Activated CD8-positive, alpha-beta T cell treated with anti-CD3 and anti-CD28 coated beads, Interleukin-2, amount 10 ng/mL, durations not matched to agents 7 days and 5 days (primary cell): ENCODE data around the gene TTC3. TPM values are rescaled to one million over a fixed set of nuclear protein-coding genes. Genes with fewer than 3 reads are reported as not detected.

Source experiments
- ATAC-seq: fragments of 150-1000 bp; cut with Tn5 transposase; one replicate; pipeline ENCODE4 v1.10.0; 2021; ENCODE audit warnings: moderate library complexity
- CTCF ChIA-PET: fragments of 350-600 bp; sonication (Branson Sonifier 250); formaldehyde crosslinking; loops from one replicate; lab custom pipeline; 2021; ENCODE audit warnings: antibody characterized with exemption; lab: Charles Lee
- POLR2A ChIA-PET: fragments of 350-600 bp; sonication (Branson Sonifier 250); formaldehyde crosslinking; loops from one replicate; lab custom pipeline; 2021; ENCODE audit warnings: antibody characterized with exemption; lab: Charles Lee
- DNase-seq: peaks from one replicate; pipeline ENCODE4 v3.0.0-alpha.2; 2020
- H3K27ac Mint-ChIP-seq: one replicate; pipeline ENCODE4 v1.8.0; 2021; ENCODE audit warnings: mild to moderate bottlenecking, mixed read lengths
- H3K27me3 Mint-ChIP-seq: one replicate; pipeline ENCODE4 v1.8.0; 2021; ENCODE audit warnings: low read depth, mixed read lengths
- H3K36me3 Mint-ChIP-seq: one replicate; pipeline ENCODE4 v1.8.0; 2021; ENCODE audit warnings: low read depth, mixed read lengths
- H3K4me1 Mint-ChIP-seq: one replicate; pipeline ENCODE4 v1.8.0; 2021; ENCODE audit warnings: low read depth, mixed read lengths
- H3K4me3 Mint-ChIP-seq: one replicate; pipeline ENCODE4 v1.8.0; 2021; ENCODE audit warnings: mild to moderate bottlenecking, mixed read lengths
- H3K9me3 Mint-ChIP-seq: one replicate; pipeline ENCODE4 v1.8.0; 2022; ENCODE audit warnings: mixed read lengths; ENCODE audit not compliant: insufficient read depth
- total RNA-seq, 2 experiments: library from RNA; stranded (reverse); gene quantifications; one replicate each; pipeline ENCODE4 v1.2.3, GENCODE V29; 2021

The TTC3 gene
- total RNA-seq, 2 experiments from 2014 or later = 48.3 to 49.5 TPM

DNA sequence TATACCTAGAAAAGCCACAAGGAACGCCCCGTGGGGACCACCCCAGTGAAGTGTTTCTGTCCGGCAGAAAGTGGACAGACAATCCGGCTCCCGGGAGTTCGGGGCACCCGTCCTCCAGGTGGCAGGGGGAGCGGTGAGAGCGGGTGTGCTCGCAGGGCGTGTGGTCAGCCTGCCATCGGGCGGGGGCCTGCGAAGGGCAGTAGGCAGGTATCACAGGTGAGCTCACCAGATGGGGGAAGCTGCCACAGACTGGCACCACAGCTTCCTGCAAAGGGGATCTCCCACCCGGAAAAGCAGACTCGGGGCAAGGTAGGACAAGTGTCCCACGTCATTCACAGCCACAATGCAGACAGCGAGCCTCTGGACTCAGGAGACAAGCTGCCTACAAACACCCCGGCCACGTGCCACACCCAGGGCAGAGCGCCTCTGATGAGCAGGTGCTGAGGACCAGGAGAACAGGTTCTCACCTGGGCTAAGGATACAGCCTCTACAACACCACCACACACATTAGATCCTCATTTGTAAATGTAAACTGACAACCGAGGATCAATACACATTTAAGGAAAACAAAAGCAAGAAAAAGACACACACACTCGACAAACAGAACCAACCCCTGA is 157.7 kb downstream of the TTC3 start:
- CTCF ChIA-PET = interaction anchor here (1.2 kb wide), 2 partner anchors 37 to 233 kb away, joined by 3 to 6 read pairs; partner anchors contain the start of gene VPS26C
- Mint-ChIP-seq H3K27ac (peak overlapping the region; percentile 13), H3K4me1 (peaks cover 30% of the 10 kb centered on the region), H3K9me3 (no peaks in the 10 kb centered on the region), H3K27me3 (no peaks in the 10 kb centered on the region), H3K4me3 (no peak overlapping the region), H3K36me3 (peaks cover 71% of the 10 kb centered on the region)
- ATAC-seq = no peak
- POLR2A ChIA-PET = interaction anchor here (0.8 to 1.6 kb wide), 2 partner anchors 14 to 36 kb away, joined by 5 to 7 read pairs; partner anchors contain the start of gene VPS26C
- DNase-seq = no peak

DNA sequence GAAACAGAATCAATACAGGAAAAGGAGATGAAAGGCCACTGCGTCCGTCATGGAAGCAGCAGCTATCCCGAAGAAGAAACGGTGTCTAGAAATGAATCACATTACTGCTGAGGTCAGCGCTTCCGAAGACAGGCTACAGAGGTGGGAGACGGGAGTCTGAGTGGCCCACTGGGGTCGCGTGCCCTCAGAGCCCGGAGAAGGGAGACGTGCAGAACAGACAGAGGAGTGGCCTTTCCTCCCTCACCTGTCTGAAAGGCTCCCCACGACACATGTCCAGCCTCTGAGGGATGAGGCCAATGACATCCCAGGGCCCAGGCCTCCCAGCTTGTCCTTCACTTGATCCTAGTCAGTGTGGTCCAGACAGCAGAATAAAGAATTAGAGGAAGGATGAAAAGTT is 158.2 kb downstream of the TTC3 start:
- DNase-seq (no peak), ATAC-seq (no peak)
- POLR2A ChIA-PET = no interaction called here
- CTCF ChIA-PET = no interaction called here
- Mint-ChIP-seq H3K4me3 (no peak overlapping the region), H3K36me3 (peaks cover 69% of the 10 kb centered on the region), H3K4me1 (peaks cover 29% of the 10 kb centered on the region), H3K27me3 (no peaks in the 10 kb centered on the region), H3K27ac (peak overlapping the region; percentile 13), H3K9me3 (no peaks in the 10 kb centered on the region)

DNA sequence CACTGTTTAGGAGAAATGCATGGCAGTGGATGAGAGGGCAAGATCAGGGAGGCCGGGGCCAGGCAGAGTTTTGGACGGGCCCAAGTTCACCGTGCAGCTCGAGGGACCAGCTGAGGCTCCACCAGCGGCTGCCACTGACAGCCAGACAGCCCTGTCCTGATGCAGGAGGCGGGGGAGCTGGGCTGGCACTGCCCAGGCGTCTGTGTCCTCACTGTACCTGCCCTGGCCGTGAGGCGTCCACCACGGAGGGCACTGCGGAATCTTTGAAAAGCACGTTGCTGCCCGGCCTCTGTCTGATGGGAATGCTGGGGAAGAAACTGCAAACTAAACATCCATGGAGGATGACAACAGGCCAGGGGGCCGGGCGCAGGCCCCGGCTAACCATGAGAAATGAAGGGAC is 158.6 kb downstream of the TTC3 start:
- POLR2A ChIA-PET = no interaction called here
- Mint-ChIP-seq H3K4me3 (no peak overlapping the region), H3K9me3 (no peaks in the 10 kb centered on the region), H3K36me3 (peaks cover 69% of the 10 kb centered on the region), H3K27me3 (no peaks in the 10 kb centered on the region), H3K27ac (peak overlapping the region; percentile 13), H3K4me1 (peaks cover 29% of the 10 kb centered on the region)
- DNase-seq (no peak), ATAC-seq (no peak)
- CTCF ChIA-PET = no interaction called here

DNA sequence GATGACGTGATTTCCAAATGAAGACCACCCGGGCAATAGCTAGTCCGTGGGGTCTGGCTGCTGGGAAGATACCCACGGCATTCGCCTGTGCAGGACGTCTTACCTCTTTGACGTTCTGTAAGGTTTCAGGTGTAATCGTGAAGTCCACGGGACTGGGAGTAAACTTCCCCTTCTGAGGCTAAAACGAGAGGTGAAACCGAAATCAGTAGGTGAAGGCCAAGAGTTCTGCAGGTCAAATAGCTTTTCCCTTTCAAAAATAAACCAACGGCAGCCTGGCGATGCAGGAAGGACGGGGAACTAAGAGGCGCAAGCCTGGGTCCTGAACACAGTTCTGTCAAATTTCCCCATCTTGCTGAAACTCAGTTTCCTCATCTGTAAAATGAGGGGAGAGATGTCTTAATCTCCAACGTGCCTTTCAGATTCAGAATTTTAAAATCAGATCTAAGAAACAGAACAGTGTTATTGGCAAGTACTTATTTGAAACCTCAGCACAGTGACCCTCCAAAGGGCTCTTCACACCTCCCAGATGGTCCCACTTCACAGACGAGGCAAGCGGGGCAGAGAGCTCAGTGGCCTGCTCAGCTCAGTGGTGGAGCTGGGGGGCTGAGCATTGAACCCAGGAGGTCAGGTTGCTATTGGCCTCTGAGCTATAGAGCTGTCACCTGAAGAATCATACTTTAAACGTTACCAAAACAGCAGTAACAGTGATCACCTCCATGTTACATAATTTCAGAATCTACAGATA is 159.4 kb downstream of the TTC3 start:
- peak overlapping the region; percentile 43 for H3K27ac Mint-ChIP-seq
- DNase-seq = no peak
- CTCF ChIA-PET = no interaction called here

DNA sequence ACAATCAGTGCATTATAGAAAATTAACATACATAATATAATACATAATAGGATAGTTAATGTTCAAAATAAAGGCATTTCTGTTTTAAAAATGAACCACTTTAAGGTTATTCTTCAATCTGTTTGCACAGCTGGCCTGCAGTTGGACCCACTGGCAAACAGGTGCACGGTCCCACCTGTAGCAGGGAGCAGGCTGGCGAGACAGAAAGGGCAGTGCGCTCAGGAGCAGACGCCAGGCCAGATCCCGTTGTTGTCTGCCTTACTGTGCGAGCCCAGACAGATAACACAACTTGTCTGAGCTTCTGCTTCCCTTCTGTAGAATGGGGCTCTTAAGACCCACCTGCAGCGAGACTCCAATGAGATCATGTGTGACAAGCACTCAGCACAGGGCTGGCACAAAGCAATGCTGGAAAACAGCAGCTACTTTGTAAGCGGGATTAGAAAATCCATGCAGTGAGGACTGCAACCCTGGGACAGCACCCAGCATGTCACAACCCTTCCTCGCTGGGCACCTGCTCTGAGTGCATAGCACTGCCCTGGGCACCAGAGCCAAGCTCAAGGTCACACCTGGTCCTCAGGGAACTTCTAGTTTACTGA is 160.6 kb downstream of the TTC3 start:
- no peaks in the 10 kb centered on the region for H3K9me3 Mint-ChIP-seq
- ATAC-seq (no peak), DNase-seq (no peak)
- POLR2A ChIA-PET = interaction anchor here (0.6 to 1.0 kb wide), 3 partner anchors 13 to 48 kb away, joined by 3 read pairs; no protein-coding TSS in a partner anchor
- peaks cover 38% of the 10 kb centered on the region for H3K4me1 Mint-ChIP-seq
- CTCF ChIA-PET = interaction anchor here (1.0 kb wide), 1 partner anchor 11 kb away, joined by 3 read pairs; no protein-coding TSS in a partner anchor
- no peak overlapping the region for H3K27ac Mint-ChIP-seq
- peaks cover 72% of the 10 kb centered on the region for H3K36me3 Mint-ChIP-seq
- no peaks in the 10 kb centered on the region for H3K27me3 Mint-ChIP-seq
- no peak overlapping the region for H3K4me3 Mint-ChIP-seq

More for the DNA sequence above, 159.4 kb downstream of the TTC3 start:
- H3K4me1 Mint-ChIP-seq = peaks cover 30% of the 10 kb centered on the region
- H3K4me3 Mint-ChIP-seq = no peak overlapping the region
- peaks cover 71% of the 10 kb centered on the region for H3K36me3 Mint-ChIP-seq
- no peak for ATAC-seq
- POLR2A ChIA-PET = interaction anchor here (0.8 kb wide), 1 partner anchor 50 kb away, joined by 3 read pairs; no protein-coding TSS in a partner anchor
- H3K27me3 Mint-ChIP-seq = no peaks in the 10 kb centered on the region
- H3K9me3 Mint-ChIP-seq = no peaks in the 10 kb centered on the region

DNA sequence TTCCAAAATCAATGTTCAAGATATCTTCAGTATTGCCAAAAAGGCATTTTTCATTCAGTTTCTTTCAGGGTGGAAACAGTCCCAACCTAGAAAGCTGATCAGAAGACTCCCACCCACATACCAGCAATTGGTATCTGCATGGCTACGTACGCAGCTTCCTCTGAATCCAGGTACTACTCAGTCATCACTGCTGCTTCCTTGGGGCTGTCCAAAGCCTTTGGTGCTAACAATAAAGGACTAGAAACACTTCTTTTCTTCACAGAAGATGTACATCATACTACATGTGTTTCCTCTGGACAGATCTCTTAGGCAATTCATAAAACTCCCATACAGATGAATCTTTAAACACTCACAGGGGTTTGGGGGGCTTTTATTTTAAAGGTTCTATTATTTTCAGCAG is 164.3 kb downstream of the TTC3 start:
- ChIA-PET CTCF (interaction anchor here (1.3 kb wide), 1 partner anchor 12 kb away, joined by 4 read pairs; no protein-coding TSS in a partner anchor), POLR2A (interaction anchor here (1.3 kb wide), 1 partner anchor 12 kb away, joined by 3 read pairs; no protein-coding TSS in a partner anchor)
- DNase-seq (no peak), ATAC-seq (peak; percentile 36)
- H3K27me3 Mint-ChIP-seq = no peaks in the 10 kb centered on the region
- H3K4me1 Mint-ChIP-seq = peaks cover 60% of the 10 kb centered on the region
- peak overlapping the region; percentile 90 for H3K27ac Mint-ChIP-seq
- H3K36me3 Mint-ChIP-seq = peaks cover 79% of the 10 kb centered on the region
- H3K4me3 Mint-ChIP-seq = peak overlapping the region; percentile 46
- no peaks in the 10 kb centered on the region for H3K9me3 Mint-ChIP-seq

DNA sequence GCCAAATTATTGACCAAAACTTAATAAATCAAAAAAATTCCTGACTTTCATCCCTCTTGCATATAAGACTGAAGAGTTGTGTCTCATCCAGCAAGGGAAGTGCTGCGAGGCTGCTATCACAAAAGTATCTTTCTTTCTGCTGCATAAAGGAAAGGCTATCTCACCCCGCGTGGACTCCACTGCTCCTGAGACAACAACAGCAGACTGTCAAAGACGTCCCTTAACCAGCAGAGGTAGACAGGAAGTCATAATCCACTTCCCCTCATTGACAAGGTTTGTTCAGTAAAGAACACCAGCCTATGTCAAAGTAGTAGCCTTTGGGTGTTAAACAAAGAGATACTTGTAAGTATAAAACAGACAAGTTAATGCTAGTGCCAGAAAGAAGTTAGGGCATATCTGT is 164.7 kb downstream of the TTC3 start:
- peak; percentile 51 for DNase-seq
- peak; percentile 96 for ATAC-seq
- peaks cover 64% of the 10 kb centered on the region for H3K4me1 Mint-ChIP-seq
- peaks cover 75% of the 10 kb centered on the region for H3K36me3 Mint-ChIP-seq
- CTCF ChIA-PET = no interaction called here
- peak overlapping the region; percentile 90 for H3K27ac Mint-ChIP-seq
- peak overlapping the region; percentile 46 for H3K4me3 Mint-ChIP-seq
- H3K27me3 Mint-ChIP-seq = no peaks in the 10 kb centered on the region
- no peaks in the 10 kb centered on the region for H3K9me3 Mint-ChIP-seq
- POLR2A ChIA-PET = no interaction called here

DNA sequence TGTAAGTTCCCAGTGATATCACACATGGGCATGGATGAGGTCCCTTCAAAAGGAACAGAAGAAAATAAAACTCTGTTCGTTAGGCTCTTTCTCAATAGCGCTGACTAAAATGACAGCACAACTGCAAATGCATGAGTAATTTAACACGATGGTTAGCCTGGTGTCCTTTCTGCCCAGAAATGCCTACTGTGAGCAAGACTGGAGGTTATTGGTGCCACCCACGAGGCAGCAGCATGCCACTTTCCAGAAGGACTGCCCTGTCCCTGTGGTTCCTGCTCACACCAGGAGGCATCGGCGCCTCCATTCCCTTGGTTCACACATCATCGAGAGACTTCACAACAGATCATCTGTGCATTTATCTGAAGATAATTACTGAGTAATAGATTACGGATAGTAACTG is 167.9 kb downstream of the TTC3 start:
- Mint-ChIP-seq H3K27me3 (no peaks in the 10 kb centered on the region), H3K4me1 (peaks cover 94% of the 10 kb centered on the region), H3K36me3 (peaks cover 89% of the 10 kb centered on the region), H3K4me3 (no peak overlapping the region), H3K27ac (peak overlapping the region; percentile 67), H3K9me3 (peaks cover 5% of the 10 kb centered on the region)
- ChIA-PET POLR2A (no interaction called here), CTCF (interaction anchor here (0.7 kb wide), 1 partner anchor 74 kb away, joined by 4 read pairs; no protein-coding TSS in a partner anchor)
- ATAC-seq (no peak), DNase-seq (no peak)

DNA sequence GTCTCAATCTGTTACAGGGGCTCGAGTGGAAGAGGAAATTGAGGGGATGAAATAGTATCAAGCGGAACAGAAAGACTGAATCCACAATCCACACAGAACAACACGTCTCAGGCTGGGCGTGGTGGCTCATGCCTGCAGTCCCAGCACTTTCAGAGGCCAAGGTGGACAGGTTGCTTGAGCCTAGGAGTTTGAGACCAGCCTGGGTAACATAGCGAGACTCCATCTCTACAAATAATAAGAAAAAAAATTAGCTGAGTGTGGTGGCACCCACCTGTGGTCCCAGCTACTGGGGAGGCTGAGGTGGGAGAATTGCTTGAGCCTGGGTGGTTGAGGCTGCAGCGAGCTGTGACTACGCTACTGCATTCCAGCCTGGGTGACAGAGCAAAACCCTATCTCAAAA is 168.4 kb downstream of the TTC3 start:
- Mint-ChIP-seq H3K27me3 (no peaks in the 10 kb centered on the region), H3K9me3 (peaks cover 5% of the 10 kb centered on the region), H3K27ac (peak overlapping the region; percentile 63), H3K4me1 (peaks cover 95% of the 10 kb centered on the region), H3K36me3 (peaks cover 89% of the 10 kb centered on the region), H3K4me3 (no peak overlapping the region)
- ATAC-seq (no peak), DNase-seq (no peak)
- ChIA-PET CTCF (no interaction called here), POLR2A (no interaction called here)

DNA sequence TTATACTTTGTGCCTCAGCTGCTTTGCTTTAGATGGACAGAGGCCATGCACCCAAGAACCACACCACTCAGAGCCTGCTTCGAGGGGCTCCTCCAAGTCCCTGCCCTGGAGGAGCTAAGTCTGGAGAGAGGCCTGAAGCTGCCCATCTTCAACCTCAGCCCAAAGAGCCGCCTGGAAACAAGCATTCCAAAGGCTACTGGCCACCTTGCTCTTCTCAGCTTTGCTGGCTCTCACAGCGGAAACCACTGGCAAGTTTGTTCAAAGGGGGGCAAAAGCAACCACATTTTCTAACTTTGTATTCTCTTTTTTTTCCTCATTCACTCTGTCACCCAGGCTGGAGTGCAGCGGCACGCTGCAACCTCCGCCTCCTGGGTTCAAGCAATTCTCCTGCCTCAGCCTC is 170.9 kb downstream of the TTC3 start:
- POLR2A ChIA-PET = interaction anchor here (0.9 to 3.9 kb wide), 7 partner anchors 10 to 122 kb away, joined by 3 to 28 read pairs (median 7); partner anchors contain the start of gene VPS26C
- Mint-ChIP-seq H3K4me1 (peaks cover 88% of the 10 kb centered on the region), H3K27me3 (no peaks in the 10 kb centered on the region), H3K36me3 (peaks cover 77% of the 10 kb centered on the region), H3K27ac (peak overlapping the region; percentile 94), H3K9me3 (peaks cover 5% of the 10 kb centered on the region), H3K4me3 (peak overlapping the region; percentile 15)
- ATAC-seq (no peak), DNase-seq (no peak)
- CTCF ChIA-PET = interaction anchor here (1.1 to 5.6 kb wide), 7 partner anchors 10 to 125 kb away, joined by 3 to 36 read pairs (median 4); partner anchors contain the start of gene VPS26C

DNA sequence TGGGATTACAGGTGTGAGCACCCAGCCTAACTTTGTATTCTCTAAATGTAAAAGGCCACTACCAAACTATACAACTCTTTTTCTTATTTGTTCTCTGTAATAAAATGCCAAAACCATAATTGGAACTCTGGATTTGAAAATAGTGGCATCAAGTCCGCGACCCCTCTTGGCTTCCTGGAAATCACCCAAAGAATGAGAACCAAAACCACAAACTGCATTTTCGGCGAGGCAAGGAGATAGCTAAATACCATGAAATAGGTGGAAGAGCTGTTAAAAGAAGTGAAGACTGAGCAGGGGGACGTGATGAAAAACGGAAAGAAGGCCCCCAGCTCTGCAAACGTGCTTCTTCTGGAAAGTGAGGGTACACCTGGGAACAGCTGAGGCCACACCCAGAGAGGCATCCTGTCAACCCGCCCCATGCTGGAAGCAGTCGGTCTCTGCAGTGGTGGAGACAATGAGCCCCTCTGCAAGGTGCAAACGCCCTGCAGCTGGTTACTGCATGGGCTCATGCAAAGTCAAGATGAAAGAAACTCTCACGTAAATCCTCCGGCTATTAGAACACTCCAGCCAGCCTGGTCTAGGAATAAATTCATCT is 171.5 kb downstream of the TTC3 start:
- H3K36me3 Mint-ChIP-seq = peaks cover 72% of the 10 kb centered on the region
- H3K9me3 Mint-ChIP-seq = peaks cover 5% of the 10 kb centered on the region
- POLR2A ChIA-PET = interaction anchor here (1.2 to 3.9 kb wide), 6 partner anchors 10 to 23 kb away, joined by 3 to 28 read pairs (median 10); partner anchors contain the start of gene VPS26C
- H3K27ac Mint-ChIP-seq = peak overlapping the region; percentile 94
- CTCF ChIA-PET = interaction anchor here (0.6 to 5.6 kb wide), 8 partner anchors 10 to 125 kb away, joined by 3 to 36 read pairs (median 4); partner anchors contain the start of gene VPS26C
- H3K4me1 Mint-ChIP-seq = peaks cover 88% of the 10 kb centered on the region
- ATAC-seq (peak; percentile 89), DNase-seq (peak; percentile 71)
- H3K4me3 Mint-ChIP-seq = peak overlapping the region; percentile 78
- H3K27me3 Mint-ChIP-seq = no peaks in the 10 kb centered on the region
